Brain pericyte (primary cell): Measurements from ENCODE around the gene ADAMTS14.

ENCODE experiments used
- DNase-seq: peaks from one replicate; pipeline ENCODE4 v3.0.0-alpha.2; 2012; ENCODE audit warnings: low read depth, low spot score

ADAMTS14 gene

DNA sequence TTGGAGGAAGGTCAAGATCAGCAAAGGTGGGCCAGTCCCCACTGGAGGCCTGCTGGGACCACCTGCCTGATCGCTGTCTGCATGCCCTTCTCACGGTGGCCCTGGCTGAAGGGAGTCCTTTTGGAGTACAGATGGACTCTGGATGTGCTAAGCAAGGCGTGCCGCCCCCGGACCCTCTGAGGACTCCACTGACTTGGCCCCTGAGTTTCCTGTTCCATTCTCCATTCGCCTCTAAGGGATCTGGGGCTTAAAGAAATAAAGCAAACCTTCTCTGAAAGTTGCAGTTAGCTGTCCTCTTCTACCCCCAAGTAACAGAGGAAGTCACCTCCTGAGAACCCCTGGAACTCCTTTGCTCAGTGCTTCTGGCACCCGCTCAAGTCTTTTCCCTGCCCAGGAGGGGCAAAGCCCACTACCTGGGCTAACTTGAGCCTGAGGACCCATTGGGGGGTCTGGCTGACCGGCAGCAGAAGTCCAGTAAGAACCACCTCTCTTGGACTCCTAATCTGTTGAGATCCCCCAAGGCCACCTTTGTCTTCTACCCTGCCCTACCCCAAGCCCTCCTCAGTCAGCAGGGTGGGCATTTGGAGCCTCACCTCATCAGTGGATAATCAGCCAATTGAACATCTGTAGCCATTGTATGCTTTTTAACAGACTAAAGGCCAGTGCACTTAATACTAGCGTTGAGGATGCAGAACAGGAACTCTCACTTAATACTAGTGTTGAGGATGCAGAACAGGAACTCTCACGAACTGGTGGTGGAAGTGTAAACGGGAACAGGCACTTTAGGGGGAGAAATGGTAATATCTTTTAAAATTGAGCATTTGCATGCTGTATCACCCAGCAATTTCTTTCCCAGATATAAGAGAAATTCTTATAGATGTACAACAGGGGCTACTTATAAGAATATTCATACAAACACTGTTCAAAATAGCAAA, 110.7 kb downstream of the ADAMTS14 start:
- DNase-seq, result no peak

- no peak for DNase-seq
Measured at GRCh38 chr10:70784016-70784415, 111.7 kb downstream of the ADAMTS14 start.

GRCh38 chr10:70784471-70784870, 112.2 kb downstream of the ADAMTS14 start:
- DNase-seq, result no peak

DNA sequence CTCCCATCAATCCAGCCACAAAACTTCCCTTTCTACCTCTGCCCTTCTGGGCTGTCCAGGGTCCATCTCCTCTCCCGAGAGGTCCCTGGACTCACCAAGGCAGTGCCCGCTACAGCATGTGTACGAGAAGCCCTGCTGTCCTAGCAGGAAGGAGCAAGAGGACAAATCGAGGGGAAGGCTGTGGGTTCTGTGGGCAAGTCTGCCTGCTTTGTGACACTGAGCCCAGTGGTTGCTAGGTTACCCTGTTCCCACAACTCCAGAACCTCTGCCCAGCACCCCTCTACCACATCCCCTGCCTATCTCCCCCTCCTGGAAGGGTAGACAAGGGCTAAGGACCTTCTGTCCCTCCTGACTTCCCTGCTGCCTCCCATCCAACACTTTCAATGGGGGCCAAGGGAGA, 112.9 kb downstream of the ADAMTS14 start, which contains the start of gene TBATA:
TBATA (minus strand) TSS at position 188 of the 400 bp plus-strand sequence. CDS start 1,998 bp downstream, outside the sequence.
- no peak for DNase-seq

GRCh38 chr10:70786799-70787415, 114.6 kb downstream of the ADAMTS14 start:
- no peak for DNase-seq

DNA sequence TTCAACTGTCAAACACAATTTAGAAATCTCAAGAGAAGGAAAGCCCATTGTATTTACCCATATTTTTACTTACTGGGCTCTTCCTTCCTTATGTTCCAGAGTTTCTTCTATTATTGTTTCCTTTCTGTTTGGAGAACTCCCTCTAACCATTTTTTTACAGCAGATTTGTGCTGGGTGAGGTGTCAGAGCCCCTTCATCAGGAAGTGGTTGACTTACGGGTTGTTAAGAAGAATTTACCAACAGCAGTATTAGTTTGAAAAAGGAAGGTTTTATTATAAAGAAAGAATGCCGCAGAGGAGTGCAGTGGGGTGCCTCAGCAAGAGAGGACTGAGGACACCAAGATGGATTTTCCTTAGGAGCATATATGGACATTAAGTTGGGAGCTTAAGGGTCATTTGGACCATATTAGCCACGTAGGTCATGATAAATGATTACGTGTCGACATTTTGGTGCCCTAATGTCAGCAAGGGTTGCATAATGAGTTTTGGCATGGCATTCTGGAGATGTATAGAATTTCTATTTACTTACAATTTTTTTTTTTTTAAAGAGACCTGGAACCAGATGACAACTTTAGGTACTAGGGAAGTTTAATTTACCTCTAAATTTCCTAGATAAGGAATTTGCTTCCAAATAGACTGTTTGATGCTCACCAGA, 119.2 kb downstream of the ADAMTS14 start:
- no peak for DNase-seq

- no peak for DNase-seq
Measured at GRCh38 chr10:70795613-70796012, 123.3 kb downstream of the ADAMTS14 start.

DNA sequence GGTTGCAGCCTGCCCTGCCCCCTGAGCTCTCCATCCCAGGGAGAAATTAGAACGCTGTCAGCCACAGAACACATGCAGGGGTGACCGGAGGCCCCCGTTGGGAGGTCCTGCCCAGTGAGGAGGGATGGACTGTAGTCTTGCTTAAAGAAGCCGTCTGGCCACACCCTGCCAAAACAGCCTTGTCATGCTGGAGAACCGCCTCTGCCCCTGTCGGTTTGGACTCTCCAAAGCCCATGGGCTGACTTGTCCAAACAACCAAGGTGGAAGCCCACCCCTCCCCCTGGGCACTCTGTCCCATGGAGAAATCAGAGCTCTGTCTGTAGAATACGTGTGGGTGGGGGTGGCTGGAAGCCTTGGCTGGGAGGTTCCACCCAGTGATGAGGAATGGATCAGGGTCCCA, 125.5 kb downstream of the ADAMTS14 start:
- DNase-seq, result no peak

- DNase-seq, result no peak
Measured at GRCh38 chr10:70799124-70799523, 126.8 kb downstream of the ADAMTS14 start.

DNA sequence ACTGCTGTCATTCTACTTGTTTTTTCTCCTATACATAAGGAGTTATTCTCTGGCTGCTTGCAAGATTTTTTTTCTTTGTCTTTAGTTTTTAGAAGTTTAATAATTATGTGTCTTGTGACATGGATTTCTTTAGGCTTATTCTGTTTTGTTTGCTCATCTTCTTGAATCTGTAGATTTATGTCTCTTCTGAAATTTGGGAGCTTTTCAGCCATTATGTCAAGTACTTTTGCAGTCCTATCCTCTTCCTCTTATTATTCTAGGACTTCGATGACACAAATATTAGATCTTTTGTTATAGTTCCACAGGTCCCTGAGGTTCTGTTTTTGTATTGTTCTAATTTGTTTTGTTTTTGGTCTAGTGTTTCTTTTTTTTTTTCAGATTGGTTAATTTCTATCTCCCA, 129.5 kb downstream of the ADAMTS14 start:
- DNase-seq, result no peak

GRCh38 chr10:70803775-70804420, 131.6 kb downstream of the ADAMTS14 start:
- DNase-seq, result no peak

- DNase-seq, result no peak
Measured at GRCh38 chr10:70804421-70804808, 132.1 kb downstream of the ADAMTS14 start.

- DNase-seq, result no peak
Measured at GRCh38 chr10:70805619-70806215, 133.4 kb downstream of the ADAMTS14 start.

- DNase-seq, result no peak
Measured at GRCh38 chr10:70806841-70807240, 134.5 kb downstream of the ADAMTS14 start.

GRCh38 chr10:70807556-70807955, 135.2 kb downstream of the ADAMTS14 start:
- DNase-seq, result no peak

DNA sequence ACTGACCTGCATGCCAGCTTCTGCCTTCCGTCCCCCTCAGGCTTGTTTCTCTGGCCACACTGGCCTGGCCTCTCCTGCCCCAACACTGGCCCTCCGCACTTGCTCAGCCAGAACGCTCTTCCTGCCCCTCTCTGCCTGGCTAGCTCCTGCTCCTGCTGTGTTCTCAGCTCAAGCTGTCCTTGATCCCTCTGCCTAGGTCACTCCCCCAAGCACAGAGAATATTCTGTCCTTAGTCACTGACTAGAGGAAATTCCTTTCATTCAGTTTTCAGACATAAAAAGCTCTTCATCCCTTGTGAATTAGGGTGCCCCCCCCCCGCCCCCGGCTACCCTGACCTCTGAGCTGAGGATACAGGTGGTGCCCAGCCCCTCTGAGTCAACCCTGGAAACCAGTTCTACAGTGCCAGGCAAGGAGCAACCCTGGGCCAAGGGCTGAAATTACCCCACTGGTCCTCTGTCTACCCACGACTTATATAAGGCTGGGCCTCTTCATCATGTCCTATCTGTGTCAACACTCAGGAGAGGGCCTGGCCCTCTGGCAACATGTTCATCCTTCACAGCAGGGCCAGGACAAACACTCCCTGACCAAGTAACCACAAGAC, 136.8 kb downstream of the ADAMTS14 start:
- DNase-seq, result no peak

DNA sequence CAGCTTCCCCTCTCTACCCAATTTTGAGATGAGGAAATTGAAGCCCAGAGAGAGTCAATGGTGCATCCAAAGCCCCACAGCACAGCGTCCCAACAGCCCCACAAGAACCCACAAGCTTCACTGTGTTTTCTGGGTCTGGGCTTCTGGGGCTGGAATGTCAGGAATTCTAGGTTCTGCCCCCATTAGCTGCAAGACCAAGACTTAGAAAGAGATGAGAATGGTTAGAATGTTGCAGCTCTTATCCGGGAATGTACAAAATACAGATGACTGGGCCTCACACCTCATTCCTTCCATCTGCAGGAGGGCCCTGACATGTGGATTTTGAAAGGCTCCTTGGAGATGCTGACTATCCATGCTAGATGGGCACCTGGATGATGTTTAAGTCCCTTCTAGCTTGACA, 137.4 kb downstream of the ADAMTS14 start:
- no peak for DNase-seq

- no peak for DNase-seq
Measured at GRCh38 chr10:70810967-70811366, 138.7 kb downstream of the ADAMTS14 start.

DNA sequence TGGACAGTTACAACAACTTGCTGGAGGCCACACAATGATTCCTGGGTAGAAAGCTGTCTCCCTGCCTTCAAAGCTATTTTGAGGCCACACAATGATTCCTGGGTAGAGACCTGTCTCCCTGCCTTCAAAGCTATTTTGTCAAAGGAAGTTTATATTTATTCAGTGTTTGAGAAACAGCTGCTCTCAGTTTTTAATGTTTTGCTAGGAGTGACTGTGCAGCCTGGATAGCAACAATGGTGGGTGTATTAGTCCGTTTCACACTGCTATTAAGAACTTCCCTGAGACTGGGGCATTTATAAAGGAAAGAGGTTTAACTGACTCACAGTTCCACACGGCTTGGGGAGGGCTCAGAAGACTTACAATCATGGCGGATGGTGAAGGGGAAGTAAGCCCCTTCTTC, 139.6 kb downstream of the ADAMTS14 start:
- DNase-seq, result no peak
